HL-60/S4 treated with phorbol 12-myristate 13-acetate at 8.2 ng/mL for 4 days and 3 days (cell line): Measurements from ENCODE around the gene BAMBI.
"Not testable (repeated sequence)": the region's sequence is repeated elsewhere in the genome, so short reads cannot be mapped to it uniquely, and the experiment has no call there.

Source experiments
- in situ Hi-C: fragments of 300-500 bp; cut with MboI; formaldehyde crosslinking; loops from 2 replicates; pipeline ENCODE4 v1.15.0; 2022; ENCODE audit warnings: low sequenced_read_pairs

Gene BAMBI

DNA sequence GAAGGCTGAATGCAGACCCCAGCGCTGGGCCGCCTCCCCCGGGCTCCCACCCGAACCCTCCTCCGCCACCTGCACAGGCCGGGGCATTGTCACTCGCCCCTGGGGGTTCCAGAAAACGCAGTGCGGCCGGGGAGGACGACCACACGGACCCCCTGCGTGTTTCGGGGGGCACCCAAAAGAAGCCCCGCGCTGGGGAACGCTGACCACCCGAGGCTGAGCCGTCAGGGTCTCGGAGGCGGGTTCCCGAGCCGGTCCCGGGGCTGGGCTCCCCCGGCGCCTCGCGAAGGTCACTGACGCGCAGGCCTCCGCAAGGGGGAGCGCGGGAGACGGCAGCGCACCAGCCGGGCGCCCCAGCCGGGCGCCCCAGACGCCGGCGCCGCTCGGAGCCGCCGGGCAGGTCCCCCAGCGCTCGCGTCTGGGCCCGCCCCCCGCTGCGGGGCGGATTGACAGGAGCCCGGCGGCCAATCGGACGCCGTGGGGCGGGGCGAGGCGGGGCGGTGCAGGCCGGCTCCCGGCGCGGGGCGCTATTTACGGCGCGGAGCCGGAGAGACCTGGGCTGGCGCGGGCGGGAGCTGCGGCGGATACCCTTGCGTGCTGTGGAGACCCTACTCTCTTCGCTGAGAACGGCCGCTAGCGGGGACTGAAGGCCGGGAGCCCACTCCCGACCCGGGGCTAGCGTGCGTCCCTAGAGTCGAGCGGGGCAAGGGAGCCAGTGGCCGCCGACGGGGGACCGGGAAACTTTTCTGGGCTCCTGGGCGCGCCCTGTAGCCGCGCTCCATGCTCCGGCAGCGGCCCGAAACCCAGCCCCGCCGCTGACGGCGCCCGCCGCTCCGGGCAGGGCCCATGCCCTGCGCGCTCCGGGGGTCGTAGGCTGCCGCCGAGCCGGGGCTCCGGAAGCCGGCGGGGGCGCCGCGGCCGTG is at the start of gene BAMBI:
BAMBI (plus strand) TSS at position 554 of the 920 bp plus-strand sequence. CDS start 377 bp downstream, outside the sequence.
- in situ Hi-C loops, result no loop called here

DNA sequence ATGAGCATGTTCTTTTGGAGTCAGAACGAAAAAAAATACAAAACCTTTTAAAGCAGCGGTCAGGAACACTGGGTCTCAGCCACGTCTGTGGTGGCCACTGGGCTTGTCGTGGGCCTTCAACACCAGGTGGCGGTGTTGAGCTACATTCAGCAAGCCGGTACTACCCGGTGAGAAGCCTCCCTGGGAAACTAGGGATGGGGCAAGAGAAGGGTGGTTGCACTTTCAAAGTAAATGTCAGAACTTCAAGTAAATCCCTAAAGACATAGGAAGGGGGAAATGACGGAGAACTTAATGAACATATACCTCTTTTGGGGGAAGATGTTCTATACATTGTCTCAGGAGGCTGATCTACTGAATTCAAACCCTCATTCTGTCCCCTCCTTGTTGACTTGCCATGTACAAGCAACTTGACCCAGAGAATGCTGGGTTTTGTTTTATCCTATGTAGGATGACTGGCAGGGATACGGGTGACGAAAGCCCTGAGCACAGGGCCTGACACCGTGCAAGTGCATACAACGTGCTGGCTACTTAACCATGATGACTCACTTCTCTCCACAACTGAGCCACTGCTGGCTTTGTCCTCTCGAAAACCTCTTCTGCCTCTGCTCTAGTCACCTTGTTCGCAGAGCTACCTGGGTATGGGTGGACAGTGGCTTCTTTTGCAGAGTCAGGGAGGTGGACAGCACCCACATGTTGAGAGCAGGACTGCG is 49.0 kb upstream of the BAMBI start:
- in situ Hi-C loops, result loop anchor here (25.0 kb wide), 1 partner anchor 684 kb away; no protein-coding TSS in a partner anchor

GRCh38 chr10:28631896-28632583 is 45.3 kb upstream of the BAMBI start:
- in situ Hi-C loops, result loop anchor here (25.0 kb wide), 1 partner anchor 680 kb away; no protein-coding TSS in a partner anchor

GRCh38 chr10:28632584-28632945 is 44.8 kb upstream of the BAMBI start:
- in situ Hi-C loops, result loop anchor here (25.0 kb wide), 1 partner anchor 680 kb away; no protein-coding TSS in a partner anchor

DNA sequence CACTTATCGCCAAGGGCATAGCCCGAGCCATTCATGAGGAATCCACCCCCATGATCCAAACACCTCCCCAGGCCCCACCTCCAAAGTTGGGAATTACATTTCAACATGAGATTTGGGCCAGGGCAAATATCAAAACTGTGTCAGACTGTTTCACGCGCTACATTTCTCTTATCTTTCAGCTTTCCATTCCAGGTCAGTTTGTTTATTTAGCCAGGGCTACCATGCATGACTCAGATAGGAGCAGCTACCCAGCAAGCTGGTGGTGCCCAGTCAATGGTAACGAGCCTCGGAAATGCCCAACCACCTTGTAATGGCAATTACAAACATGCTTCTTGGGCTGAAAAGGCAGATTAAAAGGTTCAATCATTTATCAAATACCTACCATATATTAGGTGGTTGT is 43.6 kb upstream of the BAMBI start:
- in situ Hi-C loops, result loop anchor here (25.0 kb wide), 1 partner anchor 679 kb away; no protein-coding TSS in a partner anchor

- in situ Hi-C loops, result loop anchor here (25.0 kb wide), 1 partner anchor 675 kb away; no protein-coding TSS in a partner anchor
Measured at GRCh38 chr10:28637346-28637745, 40.0 kb upstream of the BAMBI start.

GRCh38 chr10:28638392-28638791 is 38.9 kb upstream of the BAMBI start:
- in situ Hi-C loops, result loop anchor here (25.0 kb wide), 1 partner anchor 674 kb away; no protein-coding TSS in a partner anchor

- in situ Hi-C loops, result loop anchor here (25.0 kb wide), 1 partner anchor 672 kb away; no protein-coding TSS in a partner anchor
Measured at GRCh38 chr10:28640551-28640950, 36.8 kb upstream of the BAMBI start.

- in situ Hi-C loops, result loop anchor here (25.0 kb wide), 1 partner anchor 668 kb away; no protein-coding TSS in a partner anchor
Measured at GRCh38 chr10:28644647-28645046, 32.7 kb upstream of the BAMBI start.

DNA sequence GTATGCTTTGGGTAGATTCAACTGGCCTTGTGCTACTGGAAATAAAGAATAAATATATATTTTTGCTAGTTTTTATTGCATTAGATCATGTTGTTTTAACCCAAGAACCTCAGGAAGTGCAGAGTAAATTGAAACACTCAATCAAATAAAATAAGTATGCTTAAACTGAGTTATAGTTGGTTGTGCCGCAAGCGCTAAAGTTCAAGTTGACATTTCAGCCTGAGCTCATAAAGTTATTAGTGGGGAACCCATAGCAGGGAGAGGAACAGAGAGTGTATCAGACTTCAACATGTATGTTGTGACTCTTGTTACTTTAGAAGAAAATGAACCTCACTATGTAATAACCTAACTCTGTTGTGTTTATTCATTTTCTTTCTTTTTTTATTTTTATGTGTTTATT is 25.2 kb upstream of the BAMBI start:
- in situ Hi-C loops, result no loop called here

DNA sequence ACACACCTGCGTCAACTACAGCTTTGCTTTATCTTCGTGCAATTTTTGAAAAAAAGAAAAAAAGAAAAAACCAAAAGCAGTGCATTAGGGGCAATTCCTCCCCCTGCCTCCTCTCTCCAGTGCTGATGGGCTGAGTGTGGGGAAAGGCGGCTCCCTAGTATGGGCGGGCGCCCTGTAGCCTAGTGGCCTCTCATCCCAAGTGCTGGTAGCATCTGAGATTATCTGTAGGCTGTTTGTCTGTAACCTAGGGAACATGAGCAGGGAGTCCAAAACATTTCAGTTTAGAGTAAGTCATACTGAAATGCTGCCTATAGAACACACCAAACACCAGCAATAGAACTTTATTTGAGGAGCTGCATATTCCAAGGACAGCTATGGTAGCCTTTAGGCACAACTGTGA is 24.6 kb upstream of the BAMBI start:
- in situ Hi-C loops, result no loop called here

DNA sequence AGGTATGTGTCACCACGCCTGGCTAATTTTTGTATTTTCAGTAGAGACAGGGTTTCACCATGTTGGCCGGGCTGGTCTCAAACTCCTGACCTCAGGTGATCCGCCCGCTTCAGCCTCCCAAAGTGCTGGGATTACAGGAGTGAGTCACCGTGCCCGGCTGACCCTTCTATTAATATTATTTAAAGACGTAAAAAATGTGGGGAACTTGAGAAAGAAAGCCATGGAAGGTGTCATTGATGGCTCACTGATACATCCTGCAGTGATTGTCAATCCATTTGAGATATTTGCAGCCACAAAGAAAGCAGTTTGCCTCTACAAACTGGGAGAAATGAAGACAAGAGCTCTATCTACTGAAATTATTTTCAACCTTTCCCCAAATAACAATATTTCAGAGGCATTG is 18.5 kb upstream of the BAMBI start:
- in situ Hi-C loops, result not testable (repeated sequence)

DNA sequence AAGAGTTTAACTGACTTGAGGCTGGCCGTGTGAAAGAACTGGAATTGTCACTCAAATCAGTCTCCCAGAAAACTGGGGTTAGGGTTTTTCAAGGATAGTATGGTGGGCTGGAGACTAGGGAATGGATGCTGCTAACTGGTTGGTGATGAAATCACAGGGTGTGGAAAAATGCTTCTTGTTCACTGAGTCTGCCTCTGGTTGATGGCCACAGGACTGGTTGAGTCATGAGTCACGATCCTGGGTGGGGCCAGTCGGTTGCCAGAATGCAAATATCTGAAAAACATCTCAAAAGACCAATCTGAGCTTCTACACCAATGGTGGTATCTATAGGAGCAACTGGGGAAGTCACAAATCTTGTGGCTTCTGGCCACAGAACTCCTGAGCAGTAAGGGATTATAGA is 16.3 kb upstream of the BAMBI start:
- in situ Hi-C loops, result loop anchor here (10.0 kb wide), 1 partner anchor 324 kb away; no protein-coding TSS in a partner anchor

DNA sequence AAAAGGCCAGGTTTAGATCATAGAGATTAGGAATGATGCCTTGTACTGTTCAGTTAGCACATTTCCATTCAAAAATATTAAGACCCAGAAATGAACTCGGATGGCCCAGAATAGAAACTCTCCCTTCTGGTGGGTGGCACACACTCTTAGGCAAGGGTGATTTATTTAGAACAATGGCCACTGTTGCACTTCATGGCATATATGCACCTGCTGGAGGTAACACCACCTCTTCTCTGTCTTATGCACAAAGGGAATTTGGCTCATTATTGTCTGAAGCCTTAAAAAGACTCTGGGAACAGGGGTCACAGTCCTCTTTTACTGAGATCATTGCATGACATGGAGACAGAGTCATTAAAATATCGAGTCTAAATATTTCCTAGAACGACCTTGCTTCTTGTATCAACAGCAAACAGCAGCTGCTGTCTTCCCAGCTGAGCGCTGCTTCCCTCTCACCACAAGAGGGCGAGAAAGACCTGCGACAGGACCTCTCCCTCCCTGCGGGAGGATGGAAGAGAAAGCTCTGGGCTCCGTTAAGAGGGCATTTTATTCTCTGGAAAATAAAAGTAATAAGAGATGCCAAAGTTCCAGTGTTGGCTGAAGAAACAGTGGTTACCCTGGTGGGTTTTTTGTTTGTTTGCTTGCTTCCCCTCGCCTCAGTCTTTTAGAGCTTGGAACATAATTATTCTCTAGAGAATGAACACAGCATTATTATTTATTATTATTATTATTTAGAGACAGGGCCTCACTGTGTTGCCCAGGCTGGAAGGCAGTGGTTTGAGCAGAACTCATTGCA is 13.5 kb upstream of the BAMBI start:
- in situ Hi-C loops, result loop anchor here (10.0 kb wide), 1 partner anchor 321 kb away; no protein-coding TSS in a partner anchor

- in situ Hi-C loops, result loop anchor here (10.0 kb wide), 1 partner anchor 320 kb away; no protein-coding TSS in a partner anchor
Measured at GRCh38 chr10:28664369-28664740, 13.0 kb upstream of the BAMBI start.

DNA sequence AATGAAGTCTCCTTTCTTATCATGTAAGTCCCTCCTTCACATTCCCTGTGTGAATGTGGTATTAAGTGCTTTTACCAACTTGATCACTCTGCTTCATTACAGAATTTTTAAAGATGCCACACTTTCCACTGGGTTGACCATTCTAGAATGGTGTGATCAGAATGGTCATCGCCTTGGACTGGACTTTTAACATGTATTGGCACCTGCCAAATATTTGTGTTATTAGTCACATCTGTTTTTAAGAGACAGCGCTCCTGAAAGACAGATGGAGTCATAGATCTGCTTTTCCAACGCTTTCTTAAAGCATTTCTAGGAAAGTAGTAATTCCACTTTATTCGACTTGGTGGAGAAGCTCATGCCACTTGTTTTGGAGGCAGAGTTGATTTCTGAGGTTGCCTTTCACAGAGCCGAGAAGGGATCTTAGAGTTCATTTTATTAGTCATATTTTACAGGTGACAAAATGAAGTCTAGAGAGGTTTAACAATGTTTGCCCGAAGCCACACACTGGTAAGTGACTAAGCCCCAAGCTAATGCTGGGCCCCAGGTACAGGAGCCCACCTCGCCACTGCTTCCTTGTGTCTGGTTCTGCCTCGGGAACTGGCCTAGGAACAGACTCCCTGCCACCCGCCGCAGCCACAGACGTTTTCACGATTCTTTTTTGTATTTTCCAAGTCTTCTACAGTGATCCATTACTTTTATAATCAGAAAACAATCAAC is 10.4 kb upstream of the BAMBI start:
- in situ Hi-C loops, result loop anchor here (10.0 kb wide), 1 partner anchor 318 kb away; no protein-coding TSS in a partner anchor

GRCh38 chr10:28668363-28669226 is 8.7 kb upstream of the BAMBI start:
- in situ Hi-C loops, result loop anchor here (10.0 kb wide), 1 partner anchor 316 kb away; no protein-coding TSS in a partner anchor
